DOHH2 (cell line): ENCODE results near the gene ABI1.

ENCODE experiments used
- H3F3A ChIP-seq: fragments of 200-600 bp; sonication (generic), shearing (Covaris generic); 2 replicates; pipeline ENCODE4 v1.6.0; 2016; ENCODE audit warnings: antibody characterized with exemption, mild to moderate bottlenecking; ENCODE audit not compliant: control insufficient read depth, insufficient read depth
- H3K27ac ChIP-seq: fragments of 200-600 bp; sonication (generic); 2 replicates; pipeline ENCODE4 v1.5.1; 2014; ENCODE audit warnings: low read depth, mild to moderate bottlenecking, low read length, moderate library complexity
- H3K27me3 ChIP-seq: fragments of 200-600 bp; sonication (generic); 2 replicates; pipeline ENCODE4 v1.6.1; 2014; ENCODE audit warnings: mild to moderate bottlenecking, low read length, mixed read lengths; ENCODE audit not compliant: control insufficient read depth
- H3K36me3 ChIP-seq: fragments of 200-600 bp; sonication (generic); 2 replicates; pipeline ENCODE4 v1.6.1; 2014; ENCODE audit warnings: mild to moderate bottlenecking, low read length, moderate library complexity, mixed read lengths; ENCODE audit not compliant: control insufficient read depth
- H3K4me1 ChIP-seq: fragments of 200-600 bp; sonication (generic); 2 replicates; pipeline ENCODE4 v1.6.1; 2014; ENCODE audit warnings: mild to moderate bottlenecking, low read length, mixed read lengths; ENCODE audit not compliant: control insufficient read depth
- H3K4me2 ChIP-seq: fragments of 200-600 bp; sonication (generic); 2 replicates; pipeline ENCODE4 v1.6.0; 2014; ENCODE audit warnings: mild to moderate bottlenecking, low read length, moderate library complexity
- H3K4me3 ChIP-seq: fragments of 200-600 bp; sonication (generic); 2 replicates; pipeline ENCODE4 v1.5.1; 2014; ENCODE audit warnings: mild to moderate bottlenecking, low read length, mixed read lengths
- H3K79me2 ChIP-seq: fragments of 200-600 bp; sonication (generic); 2 replicates; pipeline ENCODE4 v1.6.1; 2014; ENCODE audit warnings: mild to moderate bottlenecking, low read length, mixed read lengths; ENCODE audit not compliant: control insufficient read depth
- H3K9me2 ChIP-seq: fragments of 200-600 bp; sonication (generic); replicated peaks from 2 replicates; pipeline ENCODE4 v1.6.1; 2014; ENCODE audit warnings: mild to moderate bottlenecking, low read length, mixed read lengths; ENCODE audit not compliant: control insufficient read depth
- H3K9me3 ChIP-seq: fragments of 200-600 bp; sonication (generic); 2 replicates; pipeline ENCODE4 v1.6.1; 2014; ENCODE audit warnings: antibody characterized with exemption, low read length, mixed read lengths; ENCODE audit not compliant: control insufficient read depth, insufficient read depth
- H4K20me1 ChIP-seq: fragments of 200-600 bp; sonication (generic); 2 replicates; pipeline ENCODE4 v1.6.0; 2014; ENCODE audit warnings: low read depth, mild to moderate bottlenecking, antibody characterized with exemption, low read length, moderate library complexity; ENCODE audit not compliant: control insufficient read depth, insufficient read depth
- EZH2phosphoT487 ChIP-seq: fragments of 200-600 bp; sonication (generic); IDR thresholded peaks from 2 replicates; pipeline ENCODE4 v1.6.1; 2017; ENCODE audit warnings: borderline replicate concordance, mild to moderate bottlenecking, antibody characterized with exemption, low read length, moderate library complexity, mixed read lengths
- TF ChIP-seq, protein P1 (sequence below): fragments of 200-600 bp; sonication (generic); IDR thresholded peaks from one replicate; pipeline ENCODE4 v1.5.1; 2014; ENCODE audit warnings: antibody characterized with exemption, mild to moderate bottlenecking, low read depth, low read length; ENCODE audit not compliant: poor library complexity, severe bottlenecking

The ABI1 gene

GRCh38 chr10:26738301-26738911, 122.4 kb downstream of the ABI1 start:
- peaks cover 78% of the 10 kb centered on the region for H3K4me1 ChIP-seq
- no peaks in the 10 kb centered on the region for H3K9me2 ChIP-seq
- H3K4me3 ChIP-seq, result peak overlapping the region; percentile 63
- H3K36me3 ChIP-seq, result peaks cover 85% of the 10 kb centered on the region
- peak overlapping the region; percentile 84 for H3K4me2 ChIP-seq
- no peak for TF ChIP-seq EZH2phosphoT487
- TF ChIP-seq, protein P1, sequence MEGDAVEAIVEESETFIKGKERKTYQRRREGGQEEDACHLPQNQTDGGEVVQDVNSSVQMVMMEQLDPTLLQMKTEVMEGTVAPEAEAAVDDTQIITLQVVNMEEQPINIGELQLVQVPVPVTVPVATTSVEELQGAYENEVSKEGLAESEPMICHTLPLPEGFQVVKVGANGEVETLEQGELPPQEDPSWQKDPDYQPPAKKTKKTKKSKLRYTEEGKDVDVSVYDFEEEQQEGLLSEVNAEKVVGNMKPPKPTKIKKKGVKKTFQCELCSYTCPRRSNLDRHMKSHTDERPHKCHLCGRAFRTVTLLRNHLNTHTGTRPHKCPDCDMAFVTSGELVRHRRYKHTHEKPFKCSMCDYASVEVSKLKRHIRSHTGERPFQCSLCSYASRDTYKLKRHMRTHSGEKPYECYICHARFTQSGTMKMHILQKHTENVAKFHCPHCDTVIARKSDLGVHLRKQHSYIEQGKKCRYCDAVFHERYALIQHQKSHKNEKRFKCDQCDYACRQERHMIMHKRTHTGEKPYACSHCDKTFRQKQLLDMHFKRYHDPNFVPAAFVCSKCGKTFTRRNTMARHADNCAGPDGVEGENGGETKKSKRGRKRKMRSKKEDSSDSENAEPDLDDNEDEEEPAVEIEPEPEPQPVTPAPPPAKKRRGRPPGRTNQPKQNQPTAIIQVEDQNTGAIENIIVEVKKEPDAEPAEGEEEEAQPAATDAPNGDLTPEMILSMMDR, result no peak
- H3K27ac ChIP-seq, result peak overlapping the region; percentile 97
- no peaks in the 10 kb centered on the region for H3K9me3 ChIP-seq
- peaks cover 30% of the 10 kb centered on the region for H3F3A ChIP-seq
- H3K27me3 ChIP-seq, result no peaks in the 10 kb centered on the region
- H4K20me1 ChIP-seq, result no peaks in the 10 kb centered on the region
- peaks cover 29% of the 10 kb centered on the region for H3K79me2 ChIP-seq

DNA sequence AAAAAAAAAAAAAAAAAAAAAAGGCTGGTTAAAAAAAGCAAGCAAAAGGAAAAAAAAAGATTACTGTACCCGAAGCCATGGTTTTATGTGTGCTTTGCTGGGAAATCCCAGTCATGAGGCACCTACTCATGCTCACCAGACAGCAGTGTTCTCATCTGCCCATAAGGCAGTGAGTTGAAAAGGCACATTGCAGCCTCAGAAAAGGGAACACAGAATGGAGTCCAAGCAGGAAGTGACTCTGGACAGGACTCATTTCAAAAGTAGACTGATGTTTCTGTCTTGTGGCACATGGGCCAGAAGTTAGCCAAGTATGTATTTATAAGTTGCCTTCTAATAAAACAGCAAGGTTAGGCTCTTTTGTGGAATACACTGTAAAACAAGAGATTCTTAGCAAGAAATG, 123.0 kb downstream of the ABI1 start:
- no peaks in the 10 kb centered on the region for H3K9me3 ChIP-seq
- TF ChIP-seq EZH2phosphoT487, result no peak
- TF ChIP-seq, protein P1, result no peak
- peak overlapping the region; percentile 63 for H3K4me3 ChIP-seq
- peaks cover 72% of the 10 kb centered on the region for H3K4me1 ChIP-seq
- H3K79me2 ChIP-seq, result peaks cover 29% of the 10 kb centered on the region
- no peaks in the 10 kb centered on the region for H3K9me2 ChIP-seq
- peaks cover 83% of the 10 kb centered on the region for H3K36me3 ChIP-seq
- H4K20me1 ChIP-seq, result no peaks in the 10 kb centered on the region
- H3K4me2 ChIP-seq, result peak overlapping the region; percentile 84
- H3K27me3 ChIP-seq, result no peaks in the 10 kb centered on the region
- H3K27ac ChIP-seq, result peak overlapping the region; percentile 97
- peaks cover 25% of the 10 kb centered on the region for H3F3A ChIP-seq

GRCh38 chr10:26735435-26735834, 125.3 kb downstream of the ABI1 start:
- Histone ChIP-seq H3K4me1 (peaks cover 51% of the 10 kb centered on the region), H3K4me3 (no peak overlapping the region), H3K9me3 (no peaks in the 10 kb centered on the region), H4K20me1 (no peaks in the 10 kb centered on the region), H3K79me2 (peaks cover 14% of the 10 kb centered on the region), H3K36me3 (peaks cover 79% of the 10 kb centered on the region), H3K4me2 (no peak overlapping the region), H3K27ac (no peak overlapping the region), H3K27me3 (no peaks in the 10 kb centered on the region), H3K9me2 (no peaks in the 10 kb centered on the region), H3F3A (peaks cover 21% of the 10 kb centered on the region)
- TF ChIP-seq, protein P1, result no peak
- TF ChIP-seq EZH2phosphoT487, result no peak
